ENCODE measurements around the gene GLT6D1. TPM values are rescaled to one million over a fixed set of nuclear protein-coding genes. Genes with fewer than 3 reads are reported as not detected.
A peak's percentile ranks its signal among the peaks of the same experiment; 100 is the strongest.

Gene GLT6D1
- polyA plus RNA-seq, 6 donors from 2014 or later: not detected

DNA sequence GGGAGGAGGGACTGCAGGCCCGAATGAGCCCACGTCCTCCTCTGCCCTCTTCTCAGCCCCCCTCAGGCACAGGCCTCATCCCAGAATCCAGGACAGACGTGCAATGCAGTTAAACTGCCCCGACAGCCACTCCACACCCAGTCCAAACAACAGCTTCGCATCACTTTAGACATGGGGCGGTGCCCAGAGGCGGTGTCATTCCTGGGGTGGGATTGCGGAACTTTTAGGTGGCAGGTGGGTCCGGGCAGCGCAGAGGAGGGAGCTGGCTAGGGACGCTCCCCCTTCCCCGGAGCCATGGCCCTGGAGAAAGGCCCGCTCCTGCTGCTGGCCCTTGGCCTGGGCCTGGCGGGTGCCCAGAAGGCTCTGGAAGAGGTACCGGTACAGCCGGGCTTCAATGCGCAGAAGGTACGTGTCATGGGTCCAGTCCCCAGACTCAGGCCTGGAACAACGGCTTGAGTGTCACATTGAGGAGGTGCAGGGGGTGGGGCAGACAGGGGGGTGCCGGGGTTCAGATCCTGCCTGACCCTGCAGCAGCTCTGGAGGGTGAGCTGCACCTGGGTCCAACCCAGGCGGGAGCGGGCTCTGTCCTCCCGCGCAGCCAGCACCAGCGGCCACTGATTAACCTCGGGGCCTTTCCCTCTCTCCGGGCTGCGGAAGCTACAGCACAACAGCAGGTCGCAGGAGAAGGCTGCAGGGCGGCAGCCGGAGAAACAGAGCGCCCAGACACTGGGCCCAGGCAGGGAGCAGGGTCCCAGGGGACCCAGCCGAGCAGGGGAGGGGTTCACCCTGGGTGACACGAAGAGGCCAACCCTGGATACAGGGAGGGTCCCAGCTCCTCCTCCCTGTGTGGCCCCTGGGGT lies 25.2 kb downstream of the GLT6D1 start:
- Mint-ChIP-seq H3K4me3 (no peak overlapping the region), H3K27ac (no peak overlapping the region), H3K27me3 (peaks cover 0 to 22% (median 21%) of the 10 kb centered on the region in 3 donors), H3K36me3 (no peaks in the 10 kb centered on the region), H3K4me1 (no peaks in the 10 kb centered on the region), H3K9me3 (peaks cover 0 to 8% (median 1%) of the 10 kb centered on the region in 7 donors)
- no peak for ATAC-seq (ENCODE audit: low read depth in 2 of 2)
- no peak for DNase-seq

GRCh38 chr9:135612981-135613910 lies 26.1 kb downstream of the GLT6D1 start:
- no peak for ATAC-seq (ENCODE audit: low read depth in 2 of 2)
- Mint-ChIP-seq H3K4me1 (no peaks in the 10 kb centered on the region), H3K27ac (peak overlapping the region in 1 of 6 donors; percentile 81), H3K4me3 (no peak overlapping the region), H3K27me3 (peaks cover 0 to 21% (median 18%) of the 10 kb centered on the region in 3 donors), H3K9me3 (peaks cover 0 to 8% (median 1%) of the 10 kb centered on the region in 7 donors), H3K36me3 (no peaks in the 10 kb centered on the region)
- DNase-seq: no peak

GRCh38 chr9:135612437-135612836 lies 26.9 kb downstream of the GLT6D1 start:
- Mint-ChIP-seq H3K4me1 (no peaks in the 10 kb centered on the region), H3K27me3 (peaks cover 0 to 21% (median 18%) of the 10 kb centered on the region in 3 donors), H3K27ac (no peak overlapping the region), H3K9me3 (peaks cover 0 to 8% (median 1%) of the 10 kb centered on the region in 7 donors), H3K36me3 (no peaks in the 10 kb centered on the region), H3K4me3 (no peak overlapping the region)
- no peak for ATAC-seq (ENCODE audit: low read depth in 2 of 2)
- DNase-seq: no peak

GRCh38 chr9:135611875-135612209 lies 27.5 kb downstream of the GLT6D1 start:
- ATAC-seq (ENCODE audit: low read depth in 2 of 2): no peak
- H3K27me3 Mint-ChIP-seq: peaks cover 0 to 21% (median 18%) of the 10 kb centered on the region in 3 donors
- no peak for DNase-seq
- H3K36me3 Mint-ChIP-seq: no peaks in the 10 kb centered on the region
- H3K9me3 Mint-ChIP-seq: peaks cover 0 to 8% (median 2%) of the 10 kb centered on the region in 7 donors
- peak overlapping the region in 1 of 6 donors; percentile 65 for H3K27ac Mint-ChIP-seq
- H3K4me3 Mint-ChIP-seq: no peak overlapping the region
- H3K4me1 Mint-ChIP-seq: no peaks in the 10 kb centered on the region

- no peak for DNase-seq
- Mint-ChIP-seq H3K36me3 (no peaks in the 10 kb centered on the region), H3K27me3 (peaks cover 0 to 21% (median 18%) of the 10 kb centered on the region in 3 donors), H3K27ac (peak overlapping the region in 1 of 6 donors; percentile 65), H3K4me1 (no peaks in the 10 kb centered on the region), H3K9me3 (peaks cover 0 to 8% (median 2%) of the 10 kb centered on the region in 7 donors), H3K4me3 (no peak overlapping the region)
- no peak for ATAC-seq (ENCODE audit: low read depth in 2 of 2)
Observed at GRCh38 chr9:135611142-135611874, 28.0 kb downstream of the GLT6D1 start.

DNA sequence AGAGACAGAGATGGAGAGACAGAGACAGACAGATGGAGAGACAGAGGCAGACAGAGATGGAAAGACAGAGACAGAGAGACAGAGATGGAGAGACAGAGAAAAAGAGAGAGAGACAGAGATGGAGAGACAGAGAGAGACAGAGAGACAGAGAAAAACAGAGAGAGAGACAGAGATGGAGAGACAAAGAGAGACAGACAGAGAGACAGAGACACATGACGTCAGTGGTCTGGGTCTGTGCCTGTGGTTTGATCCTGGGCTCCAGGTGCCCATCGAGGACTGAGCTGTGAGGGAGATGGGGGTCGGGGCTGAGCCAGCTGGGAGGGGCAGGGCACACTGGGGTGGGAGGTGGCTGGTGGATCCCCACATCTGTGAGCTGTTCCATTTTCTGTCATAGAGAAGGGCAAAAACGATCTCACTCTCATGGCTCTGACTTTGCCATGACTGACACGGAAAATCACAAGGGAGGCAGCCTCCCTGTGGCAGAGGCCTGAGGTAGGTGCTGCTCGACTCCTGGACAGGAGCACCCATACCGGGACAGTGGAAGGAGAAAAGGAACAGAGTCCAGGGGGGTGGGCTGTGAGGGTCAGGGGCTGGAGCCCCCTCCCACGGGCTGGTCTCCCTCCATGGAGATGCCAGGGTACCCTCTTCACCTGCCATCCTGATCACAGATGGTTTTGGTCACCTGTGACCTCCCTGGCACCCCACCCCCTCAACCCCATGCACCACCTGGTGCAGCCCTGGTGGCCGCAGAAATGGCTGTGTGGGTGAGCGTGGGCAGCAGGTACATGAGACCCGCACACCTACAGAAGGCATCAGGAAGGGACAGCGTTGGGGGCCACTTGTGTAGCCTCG lies 28.8 kb downstream of the GLT6D1 start:
- peaks cover 0 to 21% (median 13%) of the 10 kb centered on the region in 3 donors for H3K27me3 Mint-ChIP-seq
- DNase-seq: no peak

GRCh38 chr9:135609366-135609955 lies 29.9 kb downstream of the GLT6D1 start:
- ATAC-seq (ENCODE audit: low read depth in 2 of 2): no peak
- H3K4me3 Mint-ChIP-seq: no peak overlapping the region
- H3K4me1 Mint-ChIP-seq: no peaks in the 10 kb centered on the region
- no peaks in the 10 kb centered on the region for H3K36me3 Mint-ChIP-seq
- H3K9me3 Mint-ChIP-seq: peaks cover 0 to 8% (median 2%) of the 10 kb centered on the region in 7 donors
- no peak overlapping the region for H3K27ac Mint-ChIP-seq
- no peak for DNase-seq
- H3K27me3 Mint-ChIP-seq: peaks cover 0 to 21% (median 11%) of the 10 kb centered on the region in 3 donors

More for the DNA sequence above, 28.8 kb downstream of the GLT6D1 start:
- no peak for ATAC-seq (ENCODE audit: low read depth in 2 of 2)
- Mint-ChIP-seq H3K4me3 (no peak overlapping the region), H3K27ac (no peak overlapping the region), H3K36me3 (no peaks in the 10 kb centered on the region), H3K9me3 (peaks cover 0 to 8% (median 2%) of the 10 kb centered on the region in 7 donors), H3K4me1 (no peaks in the 10 kb centered on the region)

DNA sequence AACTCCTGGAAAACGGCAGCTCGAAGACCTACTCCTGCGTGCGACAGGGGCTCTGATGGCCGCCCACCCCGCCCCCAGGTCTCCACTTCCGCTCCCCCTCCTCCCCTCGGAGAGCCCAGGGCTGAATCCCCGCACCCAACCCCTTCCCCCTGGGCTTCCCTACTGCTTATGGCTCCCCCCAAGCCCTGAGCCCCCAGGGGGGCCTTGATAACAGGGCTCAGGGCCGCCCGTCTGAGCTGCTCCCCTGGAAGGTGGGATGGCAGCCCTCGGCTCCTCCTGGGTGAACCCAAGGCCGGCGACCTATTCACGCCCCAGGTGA lies 30.4 kb downstream of the GLT6D1 start:
- ATAC-seq (ENCODE audit: low read depth in 2 of 2): no peak
- Mint-ChIP-seq H3K4me1 (no peaks in the 10 kb centered on the region), H3K9me3 (peaks cover 0 to 8% (median 2%) of the 10 kb centered on the region in 7 donors), H3K36me3 (no peaks in the 10 kb centered on the region), H3K27ac (no peak overlapping the region), H3K4me3 (no peak overlapping the region), H3K27me3 (peaks cover 0 to 21% (median 11%) of the 10 kb centered on the region in 3 donors)
- DNase-seq: no peak

- ATAC-seq (ENCODE audit: low read depth in 2 of 2) (no peak), DNase-seq (no peak)
- Mint-ChIP-seq H3K27me3 (peaks cover 0 to 21% (median 16%) of the 10 kb centered on the region in 3 donors), H3K4me3 (no peak overlapping the region), H3K27ac (no peak overlapping the region), H3K4me1 (no peaks in the 10 kb centered on the region), H3K36me3 (no peaks in the 10 kb centered on the region), H3K9me3 (peaks cover 0 to 8% (median 2%) of the 10 kb centered on the region in 7 donors)
Observed at GRCh38 chr9:135608294-135608998, 30.9 kb downstream of the GLT6D1 start.

GRCh38 chr9:135607401-135608293 lies 31.7 kb downstream of the GLT6D1 start:
- no peak for ATAC-seq (ENCODE audit: low read depth in 2 of 2)
- Mint-ChIP-seq H3K4me3 (no peak overlapping the region), H3K27ac (no peak overlapping the region)

DNA sequence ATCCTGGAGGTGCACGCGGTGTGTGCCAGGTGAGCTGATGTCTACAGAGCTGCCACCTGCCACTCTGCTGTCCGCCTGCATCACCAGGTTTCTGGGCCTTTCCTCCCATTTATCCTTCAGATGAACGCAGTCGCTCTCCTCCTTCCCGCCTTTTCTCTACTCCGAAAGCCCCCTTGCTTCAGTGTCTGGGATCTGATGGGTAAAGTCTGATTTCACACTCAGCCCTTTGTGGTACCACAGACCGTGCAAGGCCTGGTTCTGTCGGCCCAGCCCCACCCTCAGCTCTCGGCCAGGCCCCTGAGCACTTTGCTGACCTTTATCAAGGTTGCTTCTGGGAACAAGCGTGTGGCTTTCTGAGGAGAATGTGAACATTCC lies 32.5 kb downstream of the GLT6D1 start:
- no peak overlapping the region for H3K4me3 Mint-ChIP-seq
- H3K36me3 Mint-ChIP-seq: no peaks in the 10 kb centered on the region
- DNase-seq (no peak), ATAC-seq (ENCODE audit: low read depth in 2 of 2) (no peak)
- H3K4me1 Mint-ChIP-seq: peaks cover 0 to 5% (median 0%) of the 10 kb centered on the region in 3 donors
- H3K9me3 Mint-ChIP-seq: peaks cover 0 to 6% (median 2%) of the 10 kb centered on the region in 7 donors
- H3K27me3 Mint-ChIP-seq: peaks cover 0 to 17% (median 16%) of the 10 kb centered on the region in 3 donors
- H3K27ac Mint-ChIP-seq: no peak overlapping the region

More at GRCh38 chr9:135607401-135608293, 31.7 kb downstream of the GLT6D1 start:
- no peak for DNase-seq
- peaks cover 0 to 8% (median 2%) of the 10 kb centered on the region in 7 donors for H3K9me3 Mint-ChIP-seq
- H3K27me3 Mint-ChIP-seq: peaks cover 0 to 21% (median 17%) of the 10 kb centered on the region in 3 donors
- peaks cover 0 to 5% (median 0%) of the 10 kb centered on the region in 3 donors for H3K4me1 Mint-ChIP-seq
- no peaks in the 10 kb centered on the region for H3K36me3 Mint-ChIP-seq

Measured in naive B cell (primary cell).